ENCODE measurements around the gene RAD21L1.

Gene RAD21L1

GRCh38 chr20:1296117-1296610 lies 70.3 kb downstream of the RAD21L1 start:
- DNase-seq (ENCODE audit: low spot score) = no peak

GRCh38 chr20:1296922-1297321 lies 71.1 kb downstream of the RAD21L1 start:
- DNase-seq (ENCODE audit: low spot score) = no peak

GRCh38 chr20:1297486-1297885 lies 71.6 kb downstream of the RAD21L1 start:
- DNase-seq (ENCODE audit: low spot score) = no peak

GRCh38 chr20:1298166-1298565 lies 72.3 kb downstream of the RAD21L1 start:
- no peak for DNase-seq (ENCODE audit: low spot score)

- no peak for DNase-seq (ENCODE audit: low spot score)
Measured at GRCh38 chr20:1298888-1299511, 73.2 kb downstream of the RAD21L1 start.

- no peak for DNase-seq (ENCODE audit: low spot score)
Measured at GRCh38 chr20:1299522-1299921, 73.7 kb downstream of the RAD21L1 start.

- no peak for DNase-seq (ENCODE audit: low spot score)
Measured at GRCh38 chr20:1300083-1300840, 74.4 kb downstream of the RAD21L1 start.

- no peak for DNase-seq (ENCODE audit: low spot score)
Measured at GRCh38 chr20:1301031-1301529, 75.2 kb downstream of the RAD21L1 start.

- DNase-seq (ENCODE audit: low spot score) = no peak
Measured at GRCh38 chr20:1302685-1303541, 77.1 kb downstream of the RAD21L1 start.

- DNase-seq (ENCODE audit: low spot score) = no peak
Measured at GRCh38 chr20:1304710-1305515, 79.1 kb downstream of the RAD21L1 start.

Measured in HuH-7.5 (cell line).